C4-2B (cell line): ENCODE data around the gene FKBP14.

Experiments
- H3K27ac ChIP-seq: fragments of 450-650 bp; 2 replicates; pipeline ENCODE4 v1.5.1; 2017
- ZFX ChIP-seq: fragments of 450-650 bp; IDR thresholded peaks from 2 replicates; pipeline ENCODE4 v1.6.1; 2017
- TF ChIP-seq, protein P1 (sequence below): fragments of 450-650 bp; conservative IDR thresholded peaks from 2 replicates; pipeline ENCODE4 v1.5.1; 2017; ENCODE audit warnings: mild to moderate bottlenecking

FKBP14 gene

DNA sequence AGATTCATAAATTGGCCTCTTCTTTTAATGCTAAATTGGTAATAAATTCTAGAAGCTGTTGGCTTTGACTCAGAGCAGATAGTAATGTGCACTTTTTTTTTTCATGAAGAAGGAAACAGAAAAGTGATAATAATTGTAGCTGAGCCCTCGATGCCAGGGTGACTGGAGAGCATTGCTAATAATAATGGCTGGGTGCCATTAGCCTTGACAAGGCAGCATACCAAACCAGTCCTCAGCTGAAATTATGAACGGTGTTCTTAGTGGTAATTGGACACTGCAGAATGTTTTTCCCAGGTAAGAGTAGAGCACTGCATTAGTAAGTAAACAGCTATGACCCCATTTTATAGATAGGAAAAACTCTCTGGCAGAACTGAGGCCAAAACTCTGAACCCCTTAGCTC lies 20.6 kb upstream of the FKBP14 start:
- no peak overlapping the region for H3K27ac ChIP-seq
- no peak for TF ChIP-seq ZFX
- TF ChIP-seq, protein P1, sequence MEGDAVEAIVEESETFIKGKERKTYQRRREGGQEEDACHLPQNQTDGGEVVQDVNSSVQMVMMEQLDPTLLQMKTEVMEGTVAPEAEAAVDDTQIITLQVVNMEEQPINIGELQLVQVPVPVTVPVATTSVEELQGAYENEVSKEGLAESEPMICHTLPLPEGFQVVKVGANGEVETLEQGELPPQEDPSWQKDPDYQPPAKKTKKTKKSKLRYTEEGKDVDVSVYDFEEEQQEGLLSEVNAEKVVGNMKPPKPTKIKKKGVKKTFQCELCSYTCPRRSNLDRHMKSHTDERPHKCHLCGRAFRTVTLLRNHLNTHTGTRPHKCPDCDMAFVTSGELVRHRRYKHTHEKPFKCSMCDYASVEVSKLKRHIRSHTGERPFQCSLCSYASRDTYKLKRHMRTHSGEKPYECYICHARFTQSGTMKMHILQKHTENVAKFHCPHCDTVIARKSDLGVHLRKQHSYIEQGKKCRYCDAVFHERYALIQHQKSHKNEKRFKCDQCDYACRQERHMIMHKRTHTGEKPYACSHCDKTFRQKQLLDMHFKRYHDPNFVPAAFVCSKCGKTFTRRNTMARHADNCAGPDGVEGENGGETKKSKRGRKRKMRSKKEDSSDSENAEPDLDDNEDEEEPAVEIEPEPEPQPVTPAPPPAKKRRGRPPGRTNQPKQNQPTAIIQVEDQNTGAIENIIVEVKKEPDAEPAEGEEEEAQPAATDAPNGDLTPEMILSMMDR, result no peak

DNA sequence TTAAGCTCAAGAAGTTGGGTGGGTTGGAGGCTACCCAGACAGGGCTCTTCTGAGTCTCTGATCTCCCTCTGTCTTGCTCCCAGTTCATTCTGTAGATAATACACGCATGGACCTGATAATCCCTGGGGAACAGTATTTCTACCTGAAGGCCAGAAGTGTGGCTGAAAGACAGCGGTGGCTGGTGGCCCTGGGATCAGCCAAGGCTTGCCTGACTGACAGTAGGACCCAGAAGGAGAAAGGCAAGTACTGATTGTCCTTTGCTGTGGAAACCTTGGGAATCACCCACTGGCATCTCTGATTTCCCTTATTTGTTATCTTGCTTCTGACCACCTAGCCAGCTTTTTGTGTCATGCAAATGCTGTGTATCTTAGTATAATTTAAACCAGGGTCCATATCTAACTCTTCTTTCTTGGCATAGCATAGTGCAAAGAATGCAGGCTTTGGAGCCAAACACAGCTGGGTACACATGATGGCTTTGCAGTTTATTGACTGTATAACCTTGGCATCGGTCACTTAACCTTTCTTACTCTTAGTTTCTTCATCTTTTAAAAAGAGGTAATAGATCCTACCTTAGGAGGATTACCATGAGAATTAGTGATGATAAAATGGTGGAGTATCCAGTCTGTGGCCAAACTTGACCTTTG lies 19.7 kb upstream of the FKBP14 start:
- no peak for TF ChIP-seq ZFX
- TF ChIP-seq, protein P1, result no peak
- no peak overlapping the region for H3K27ac ChIP-seq

DNA sequence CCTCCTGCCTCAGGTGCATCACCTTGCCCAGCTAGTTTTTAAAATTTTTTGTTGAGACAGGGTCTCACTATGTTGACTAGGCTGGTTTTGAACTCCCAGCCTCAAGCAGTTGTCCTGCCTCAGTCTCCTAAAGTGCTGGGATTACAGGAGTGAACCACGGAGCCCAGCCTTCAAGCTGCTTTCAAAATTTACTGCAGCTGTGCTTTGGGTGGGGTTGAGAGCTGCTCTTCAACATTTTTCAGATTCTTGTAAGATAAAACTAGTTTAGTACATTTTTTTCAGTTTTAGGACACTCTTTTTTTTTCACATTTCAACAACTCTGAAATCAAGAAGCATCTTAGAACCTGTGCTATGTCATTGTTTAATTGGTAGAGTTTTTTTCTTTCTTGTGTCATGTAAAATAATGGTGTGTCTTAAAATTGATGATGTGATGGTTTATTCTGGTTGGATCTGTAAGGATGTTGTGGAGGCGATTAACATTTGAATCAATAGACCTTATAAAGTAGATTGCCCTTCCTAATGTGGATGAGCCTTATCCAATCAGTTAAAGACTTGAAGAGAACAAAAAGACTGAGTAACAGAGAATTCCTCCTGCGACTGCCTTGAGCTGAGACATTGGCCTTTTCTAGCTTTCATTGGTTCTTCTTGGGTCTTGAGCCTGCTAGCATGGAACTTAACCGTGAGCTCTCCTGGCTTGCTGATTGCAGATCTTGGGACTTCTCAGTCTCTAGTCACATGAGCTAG lies 15.2 kb upstream of the FKBP14 start:
- no peak overlapping the region for H3K27ac ChIP-seq
- TF ChIP-seq, protein P1, result no peak
- no peak for TF ChIP-seq ZFX

DNA sequence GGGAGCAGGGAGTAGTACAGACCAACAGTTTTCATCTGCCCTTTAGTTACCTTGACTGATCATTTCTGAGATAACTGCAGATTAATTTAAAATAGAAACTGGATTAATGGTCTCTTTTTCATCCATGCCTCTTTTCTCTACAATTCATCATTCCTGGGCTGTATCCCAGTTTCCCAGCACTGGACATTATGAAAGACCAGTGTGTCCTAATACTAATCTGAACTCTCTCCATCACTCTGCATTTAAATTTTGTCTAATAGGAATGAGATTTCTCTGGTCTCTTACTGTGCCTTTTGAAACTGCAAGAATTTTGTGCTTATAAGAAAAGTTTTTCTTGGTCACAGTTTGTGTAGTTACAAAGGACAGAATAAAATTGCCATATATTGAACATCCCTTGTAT lies 14.4 kb upstream of the FKBP14 start:
- no peak overlapping the region for H3K27ac ChIP-seq
- TF ChIP-seq ZFX, result no peak
- TF ChIP-seq, protein P1, result no peak

DNA sequence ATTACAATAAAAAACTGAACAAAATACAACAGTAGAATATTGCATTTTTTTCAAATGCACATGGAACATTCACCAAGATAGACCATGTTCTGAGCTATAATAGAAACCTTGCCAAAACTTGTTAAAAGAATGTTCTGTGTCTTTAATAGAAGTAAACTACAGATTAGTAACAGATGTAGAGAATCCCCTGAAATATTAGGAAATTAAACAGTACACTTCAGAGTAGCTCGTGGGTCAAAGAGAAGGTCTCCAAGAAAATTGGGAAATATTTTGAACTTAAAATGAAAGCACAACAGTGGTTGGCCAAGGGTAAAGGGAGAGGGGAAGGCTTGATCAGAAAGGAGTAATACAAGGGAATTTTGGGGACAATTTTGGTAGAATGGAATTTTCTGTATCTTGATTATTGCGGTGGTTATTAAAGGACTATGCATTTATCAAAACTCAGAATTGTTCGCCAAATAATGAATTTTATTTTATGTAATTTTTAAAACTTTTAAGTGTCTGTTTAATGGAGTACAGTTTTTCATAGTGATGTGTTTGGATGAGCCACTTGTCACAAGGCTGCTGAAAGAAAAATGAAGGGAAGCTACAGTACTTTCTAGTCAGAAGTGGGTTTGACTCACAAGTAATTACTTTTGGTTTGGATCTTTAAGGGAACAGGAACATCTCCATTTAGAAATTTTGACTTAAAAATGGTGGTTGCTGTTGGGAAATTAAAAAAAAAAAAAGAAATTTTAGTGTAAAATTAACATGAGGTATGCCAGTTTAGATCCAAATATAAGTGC lies 11.9 kb upstream of the FKBP14 start:
- no peak overlapping the region for H3K27ac ChIP-seq
- TF ChIP-seq ZFX, result no peak
- TF ChIP-seq, protein P1, result no peak

DNA sequence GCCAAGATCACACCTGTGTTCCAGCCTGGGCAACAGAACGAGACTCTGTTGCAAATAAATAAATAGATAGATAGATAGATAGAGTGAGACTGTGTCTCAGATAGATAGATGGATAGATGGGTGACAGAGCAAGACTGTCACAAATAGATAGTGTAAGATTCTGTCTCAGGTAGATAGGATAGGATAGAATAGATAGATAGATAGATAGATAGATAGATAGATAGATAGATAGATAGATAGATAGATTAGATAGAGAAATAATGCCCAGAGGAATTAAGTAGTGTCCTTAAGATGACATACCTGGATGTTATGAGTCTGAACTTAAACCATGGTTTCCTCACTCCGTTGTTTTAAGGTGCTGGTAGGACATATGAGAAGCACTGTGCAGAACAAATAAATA lies 9.7 kb upstream of the FKBP14 start:
- no peak for TF ChIP-seq ZFX
- TF ChIP-seq, protein P1, result no peak
- no peak overlapping the region for H3K27ac ChIP-seq

DNA sequence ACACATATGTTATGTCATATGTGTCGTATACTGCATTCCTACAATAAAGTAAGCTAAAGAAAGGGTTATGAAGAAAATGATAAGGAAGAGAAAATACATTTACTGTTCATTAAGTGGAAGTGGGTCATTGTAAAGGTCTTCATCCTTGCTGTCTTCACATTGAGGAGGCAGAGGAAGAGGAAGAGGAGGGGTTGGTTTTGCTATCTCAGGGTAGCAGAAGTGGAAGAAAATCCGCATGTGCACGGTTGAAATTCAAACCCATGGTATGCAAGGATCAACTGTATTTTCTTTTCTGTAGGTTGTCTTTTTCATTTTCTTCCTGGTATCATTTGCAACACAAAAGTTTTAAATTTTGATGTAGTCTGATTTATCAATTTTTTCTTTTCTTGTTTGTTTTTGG lies 8.0 kb upstream of the FKBP14 start:
- no peak overlapping the region for H3K27ac ChIP-seq
- TF ChIP-seq, protein P1, result no peak
- no peak for TF ChIP-seq ZFX
